Esophagus squamous epithelium (tissue), 4 donors: ENCODE results near the gene SOSTDC1.

Source experiments
- CTCF ChIP-seq, 6 experiments: fragments of 450-650 bp in 4 of 6; fragments of 200-600 bp in 2 of 6; sonication (generic) in 2 of 6; IDR thresholded peaks; one replicate each; pipeline ENCODE4 v1.5.1; 2016 to 2019; ENCODE audit warnings: antibody characterized with exemption in 6 of 6, mild to moderate bottlenecking in 4 of 6, moderate library complexity in 4 of 6
- POLR2A ChIP-seq, 4 donors: fragments of 450-650 bp; IDR thresholded peaks; one replicate each; pipeline ENCODE4 v1.6.1; 2017; ENCODE audit warnings: antibody characterized with exemption in 4 of 4, mild to moderate bottlenecking in 4 of 4, moderate library complexity in 3 of 4

- no peak for TF ChIP-seq CTCF (IDR thresholded peaks at IDR 0.05)
- no peak for TF ChIP-seq POLR2A (IDR thresholded peaks at IDR 0.05)
Observed at GRCh38 chr7:16471933-16472332, 6.4 kb upstream of the SOSTDC1 start.
